SK-N-SH (cell line): ENCODE results near the gene PTPRA.

Experiments used
- FOXJ3 ChIP-seq: sonication (generic); formaldehyde crosslinking; IDR thresholded peaks from 2 replicates; pipeline ENCODE4 v1.5.1; 2020; ENCODE audit warnings: mild to moderate bottlenecking, missing genetic modification reagents
- MXI1 ChIP-seq: IDR thresholded peaks from 2 replicates; pipeline ENCODE4 v1.6.1; 2012; ENCODE audit warnings: mild to moderate bottlenecking, low read depth, low read length, improper control_type of control experiment
- POLR2AphosphoS5 ChIP-seq: IDR thresholded peaks from 2 replicates; pipeline ENCODE4 v1.6.1; 2012; ENCODE audit warnings: low read depth, low read length
- RCOR1 ChIP-seq: fragments of 150-350 bp; IDR thresholded peaks from 2 replicates; pipeline ENCODE4 v1.6.1; 2017; ENCODE audit warnings: antibody characterized with exemption, low read length
- TAF1 ChIP-seq: IDR thresholded peaks from 2 replicates; pipeline ENCODE4 v1.6.1; 2012; ENCODE audit warnings: low read depth, mild to moderate bottlenecking, low read length, moderate library complexity, borderline replicate concordance
- TCF12 ChIP-seq: IDR thresholded peaks from 2 replicates; pipeline ENCODE4 v1.4.0; 2012
- TEAD4 ChIP-seq: IDR thresholded peaks from 2 replicates; pipeline ENCODE4 v1.4.0; 2012; ENCODE audit warnings: mild to moderate bottlenecking, borderline replicate concordance; ENCODE audit not compliant: insufficient read depth
- TF ChIP-seq, protein P1 (sequence below): fragments of 200-600 bp; sonication (generic); IDR thresholded peaks from 2 replicates; pipeline ENCODE4 v1.6.1; 2017; ENCODE audit warnings: antibody characterized with exemption, mild to moderate bottlenecking, moderate library complexity
- TF ChIP-seq, protein P2 (sequence below): fragments of 150-350 bp; IDR thresholded peaks from 2 replicates; pipeline ENCODE4 v1.6.1; 2017; ENCODE audit warnings: antibody characterized with exemption, low read length, low read depth, borderline replicate concordance
- TF ChIP-seq, protein P3 (sequence below): fragments of 150-350 bp; IDR thresholded peaks from 2 replicates; pipeline ENCODE4 v1.6.1; 2016; ENCODE audit warnings: mild to moderate bottlenecking, low read depth, low read length

DNA sequence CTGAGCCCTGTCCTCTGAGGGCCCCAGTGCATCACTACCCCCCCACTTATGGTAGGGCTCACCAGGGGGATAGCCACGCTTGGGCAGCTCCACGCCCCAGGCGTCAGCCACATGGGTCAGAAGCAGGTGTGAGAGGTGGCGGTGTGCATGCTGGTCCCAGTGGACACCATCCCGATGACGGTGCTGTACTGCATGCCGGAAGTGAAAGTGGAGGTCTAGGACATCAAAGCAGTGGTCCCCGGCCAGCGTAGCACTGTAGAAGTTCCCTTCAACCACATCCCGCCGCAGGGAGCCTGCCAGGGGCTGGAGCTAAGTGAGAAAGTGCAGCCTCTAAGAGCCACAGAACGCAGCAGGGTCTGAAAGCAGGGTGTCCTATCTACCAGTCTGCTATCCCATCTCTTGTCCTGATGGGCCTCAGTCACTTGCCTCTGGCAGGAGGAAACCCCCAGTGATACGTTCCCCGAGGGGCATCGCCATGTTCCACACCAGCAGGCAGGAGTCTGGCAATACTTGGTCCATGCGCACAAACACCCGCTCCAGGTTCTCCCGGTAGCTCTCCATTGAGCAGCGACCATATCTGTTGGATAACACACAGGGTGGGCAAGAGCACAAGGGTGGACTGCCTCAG lies 35.0 kb upstream of the PTPRA start:
- TF ChIP-seq, protein P1, sequence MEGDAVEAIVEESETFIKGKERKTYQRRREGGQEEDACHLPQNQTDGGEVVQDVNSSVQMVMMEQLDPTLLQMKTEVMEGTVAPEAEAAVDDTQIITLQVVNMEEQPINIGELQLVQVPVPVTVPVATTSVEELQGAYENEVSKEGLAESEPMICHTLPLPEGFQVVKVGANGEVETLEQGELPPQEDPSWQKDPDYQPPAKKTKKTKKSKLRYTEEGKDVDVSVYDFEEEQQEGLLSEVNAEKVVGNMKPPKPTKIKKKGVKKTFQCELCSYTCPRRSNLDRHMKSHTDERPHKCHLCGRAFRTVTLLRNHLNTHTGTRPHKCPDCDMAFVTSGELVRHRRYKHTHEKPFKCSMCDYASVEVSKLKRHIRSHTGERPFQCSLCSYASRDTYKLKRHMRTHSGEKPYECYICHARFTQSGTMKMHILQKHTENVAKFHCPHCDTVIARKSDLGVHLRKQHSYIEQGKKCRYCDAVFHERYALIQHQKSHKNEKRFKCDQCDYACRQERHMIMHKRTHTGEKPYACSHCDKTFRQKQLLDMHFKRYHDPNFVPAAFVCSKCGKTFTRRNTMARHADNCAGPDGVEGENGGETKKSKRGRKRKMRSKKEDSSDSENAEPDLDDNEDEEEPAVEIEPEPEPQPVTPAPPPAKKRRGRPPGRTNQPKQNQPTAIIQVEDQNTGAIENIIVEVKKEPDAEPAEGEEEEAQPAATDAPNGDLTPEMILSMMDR, result no peak
- TF ChIP-seq TEAD4, result no peak
- TF ChIP-seq RCOR1, result no peak
- no peak for TF ChIP-seq TAF1
- TF ChIP-seq TCF12, result no peak
- TF ChIP-seq, protein P2, sequence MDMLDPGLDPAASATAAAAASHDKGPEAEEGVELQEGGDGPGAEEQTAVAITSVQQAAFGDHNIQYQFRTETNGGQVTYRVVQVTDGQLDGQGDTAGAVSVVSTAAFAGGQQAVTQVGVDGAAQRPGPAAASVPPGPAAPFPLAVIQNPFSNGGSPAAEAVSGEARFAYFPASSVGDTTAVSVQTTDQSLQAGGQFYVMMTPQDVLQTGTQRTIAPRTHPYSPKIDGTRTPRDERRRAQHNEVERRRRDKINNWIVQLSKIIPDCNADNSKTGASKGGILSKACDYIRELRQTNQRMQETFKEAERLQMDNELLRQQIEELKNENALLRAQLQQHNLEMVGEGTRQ, result no peak
- TF ChIP-seq MXI1, result no peak
- TF ChIP-seq, protein P3, sequence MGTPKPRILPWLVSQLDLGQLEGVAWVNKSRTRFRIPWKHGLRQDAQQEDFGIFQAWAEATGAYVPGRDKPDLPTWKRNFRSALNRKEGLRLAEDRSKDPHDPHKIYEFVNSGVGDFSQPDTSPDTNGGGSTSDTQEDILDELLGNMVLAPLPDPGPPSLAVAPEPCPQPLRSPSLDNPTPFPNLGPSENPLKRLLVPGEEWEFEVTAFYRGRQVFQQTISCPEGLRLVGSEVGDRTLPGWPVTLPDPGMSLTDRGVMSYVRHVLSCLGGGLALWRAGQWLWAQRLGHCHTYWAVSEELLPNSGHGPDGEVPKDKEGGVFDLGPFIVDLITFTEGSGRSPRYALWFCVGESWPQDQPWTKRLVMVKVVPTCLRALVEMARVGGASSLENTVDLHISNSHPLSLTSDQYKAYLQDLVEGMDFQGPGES, result no peak
- no peak for TF ChIP-seq FOXJ3 (CRISPR knock-in tag)
- no peak for TF ChIP-seq POLR2AphosphoS5
